KMS-11 (cell line): ENCODE results near the gene CTNNA2.

Source experiments
- H2AFZ ChIP-seq: fragments of 200-600 bp; sonication (generic); 2 replicates; pipeline ENCODE4 v1.6.1; 2016; ENCODE audit warnings: antibody characterized with exemption, mixed run types, low read depth
- H3K27ac ChIP-seq: fragments of 200-600 bp; sonication (generic); 2 replicates; pipeline ENCODE4 v1.6.1; 2016; ENCODE audit warnings: mild to moderate bottlenecking, mixed run types
- H3K27me3 ChIP-seq: fragments of 200-600 bp; sonication (generic); 2 replicates; pipeline ENCODE4 v1.6.1; 2017; ENCODE audit warnings: mild to moderate bottlenecking, low read depth, mixed run types, moderate library complexity; ENCODE audit not compliant: insufficient read depth
- H3K36me3 ChIP-seq: fragments of 200-600 bp; sonication (generic); 2 replicates; pipeline ENCODE4 v1.6.1; 2017; ENCODE audit warnings: mild to moderate bottlenecking, mixed run types; ENCODE audit not compliant: insufficient read depth
- H3K4me1 ChIP-seq: fragments of 200-600 bp; sonication (generic); 2 replicates; pipeline ENCODE4 v1.6.1; 2016; ENCODE audit warnings: mild to moderate bottlenecking, low read depth, mixed run types; ENCODE audit not compliant: poor library complexity, severe bottlenecking
- H3K4me2 ChIP-seq: fragments of 200-600 bp; sonication (generic); 2 replicates; pipeline ENCODE4 v1.7.0; 2016; ENCODE audit warnings: mild to moderate bottlenecking, mixed run types
- H3K4me3 ChIP-seq: fragments of 200-600 bp; sonication (generic); IDR thresholded peaks from 2 replicates; pipeline ENCODE4 v1.6.1; 2017; ENCODE audit warnings: low read depth, low read length, mixed read lengths; ENCODE audit not compliant: insufficient read depth
- H3K79me2 ChIP-seq: fragments of 200-600 bp; sonication (generic); 2 replicates; pipeline ENCODE4 v1.6.1; 2016; ENCODE audit warnings: low read depth, mixed run types; ENCODE audit not compliant: insufficient read depth
- H3K9ac ChIP-seq: fragments of 200-600 bp; sonication (generic); 2 replicates; pipeline ENCODE4 v1.6.1; 2016; ENCODE audit warnings: mild to moderate bottlenecking, mixed run types
- H4K20me1 ChIP-seq: fragments of 200-600 bp; sonication (generic); 2 replicates; pipeline ENCODE4 v1.6.1; 2016; ENCODE audit warnings: mild to moderate bottlenecking, mixed run types; ENCODE audit not compliant: insufficient read depth
- CTCF ChIP-seq: fragments of 200-600 bp; sonication (generic); conservative IDR thresholded peaks from 2 replicates; pipeline ENCODE4 v1.6.1; 2017; ENCODE audit warnings: low read depth, mild to moderate bottlenecking, antibody characterized with exemption, low read length, moderate library complexity, mixed read lengths

Gene CTNNA2

GRCh38 chr2:80222644-80223043 lies 709.8 kb downstream of the CTNNA2 start:
- H3K27me3 ChIP-seq, result no peaks in the 10 kb centered on the region
- no peaks in the 10 kb centered on the region for H4K20me1 ChIP-seq
- H3K79me2 ChIP-seq, result no peaks in the 10 kb centered on the region
- no peak overlapping the region for H2AFZ ChIP-seq
- no peaks in the 10 kb centered on the region for H3K36me3 ChIP-seq
- H3K4me3 ChIP-seq, result no peak overlapping the region
- H3K4me2 ChIP-seq, result no peak overlapping the region
- no peak overlapping the region for H3K9ac ChIP-seq
- no peaks in the 10 kb centered on the region for H3K4me1 ChIP-seq
- H3K27ac ChIP-seq, result no peak overlapping the region
- no peak for TF ChIP-seq CTCF

GRCh38 chr2:80231421-80231820 lies 718.6 kb downstream of the CTNNA2 start:
- H3K27me3 ChIP-seq, result no peaks in the 10 kb centered on the region
- no peaks in the 10 kb centered on the region for H3K4me1 ChIP-seq
- no peaks in the 10 kb centered on the region for H3K36me3 ChIP-seq
- no peaks in the 10 kb centered on the region for H3K79me2 ChIP-seq
- H3K4me3 ChIP-seq, result no peak overlapping the region
- no peak overlapping the region for H3K4me2 ChIP-seq
- H2AFZ ChIP-seq, result no peak overlapping the region
- H3K27ac ChIP-seq, result no peak overlapping the region
- no peak for TF ChIP-seq CTCF
- no peaks in the 10 kb centered on the region for H4K20me1 ChIP-seq
- no peak overlapping the region for H3K9ac ChIP-seq

- no peak overlapping the region for H3K4me2 ChIP-seq
- H3K27ac ChIP-seq, result no peak overlapping the region
- no peak overlapping the region for H3K4me3 ChIP-seq
- H3K4me1 ChIP-seq, result no peaks in the 10 kb centered on the region
- no peaks in the 10 kb centered on the region for H3K79me2 ChIP-seq
- H3K36me3 ChIP-seq, result no peaks in the 10 kb centered on the region
- H3K9ac ChIP-seq, result no peak overlapping the region
- H2AFZ ChIP-seq, result no peak overlapping the region
- no peaks in the 10 kb centered on the region for H3K27me3 ChIP-seq
- no peaks in the 10 kb centered on the region for H4K20me1 ChIP-seq
- TF ChIP-seq CTCF, result no peak
These were observed 720.5 kb downstream of the CTNNA2 start for GRCh38 chr2:80233333-80233732.

GRCh38 chr2:80238692-80239469 lies 726.0 kb downstream of the CTNNA2 start:
- Histone ChIP-seq H3K4me2 (no peak overlapping the region), H3K27ac (no peak overlapping the region), H3K4me3 (no peak overlapping the region), H4K20me1 (no peaks in the 10 kb centered on the region), H3K36me3 (no peaks in the 10 kb centered on the region), H2AFZ (no peak overlapping the region), H3K9ac (no peak overlapping the region), H3K79me2 (no peaks in the 10 kb centered on the region), H3K4me1 (no peaks in the 10 kb centered on the region), H3K27me3 (no peaks in the 10 kb centered on the region)
- TF ChIP-seq CTCF, result peak; percentile 94
